HepG2 (cell line): Measurements from ENCODE around the gene ZBTB45. TPM values are rescaled to one million over a fixed set of nuclear protein-coding genes. Genes with fewer than 3 reads are reported as not detected.
A peak's percentile ranks its signal among the peaks of the same experiment; 100 is the strongest.

ENCODE experiments used
- CCAR2 ChIP-seq: fragments of 200-400 bp; formaldehyde crosslinking; optimal IDR thresholded peaks from 2 replicates; pipeline ENCODE3; 2018; ENCODE audit warnings: low read depth, mild to moderate bottlenecking, low read length, moderate library complexity
- FOXP1 ChIP-seq, 2 experiments: fragments of 450-650 bp in 1 of 2; IDR thresholded peaks; 2 replicates each; pipeline ENCODE4 v1.6.1; 2017 to 2018; ENCODE audit warnings: antibody characterized with exemption in 1 of 2
- HMGA1 ChIP-seq: sonication (generic); formaldehyde crosslinking; conservative IDR thresholded peaks from 2 replicates; pipeline ENCODE4 v1.4.0; 2020; ENCODE audit warnings: missing genetic modification reagents
- MED1 ChIP-seq: sonication (generic); formaldehyde crosslinking; IDR thresholded peaks from 2 replicates; pipeline ENCODE4 v1.4.0; 2020; ENCODE audit warnings: missing genetic modification reagents
- NFATC3 ChIP-seq: sonication (generic); formaldehyde crosslinking; IDR thresholded peaks from 2 replicates; pipeline ENCODE4 v1.5.1; 2020; ENCODE audit warnings: mild to moderate bottlenecking, missing genetic modification reagents
- NR2F1 ChIP-seq, 2 experiments: fragments of 450-650 bp in 1 of 2; formaldehyde crosslinking in 1 of 2; IDR thresholded peaks; 2 replicates each; pipeline versions ENCODE4 v1.5.0 to v1.6.1; 2016 to 2020; ENCODE audit warnings: mild to moderate bottlenecking in 1 of 2, missing compliant biosample characterization in 1 of 2, missing genetic modification reagents in 1 of 2, moderate library complexity in 1 of 2
- ONECUT2 ChIP-seq: sonication (generic); formaldehyde crosslinking; IDR thresholded peaks from 2 replicates; pipeline ENCODE4 v1.4.0; 2020; ENCODE audit warnings: missing genetic modification reagents
- TAF15 ChIP-seq: fragments of 200-400 bp; formaldehyde crosslinking; IDR thresholded peaks from one replicate; pipeline ENCODE4 v1.6.1; 2018; ENCODE audit warnings: mild to moderate bottlenecking, low read depth, low read length; ENCODE audit not compliant: poor library complexity, severe bottlenecking
- U2AF2 ChIP-seq: fragments of 200-400 bp; formaldehyde crosslinking; IDR thresholded peaks from 2 replicates; pipeline ENCODE4 v1.6.1; 2017; ENCODE audit warnings: low read depth, mild to moderate bottlenecking, low read length
- ZBTB38 ChIP-seq: sonication (generic); formaldehyde crosslinking; IDR thresholded peaks from 2 replicates; pipeline ENCODE4 v1.5.1; 2020; ENCODE audit warnings: mild to moderate bottlenecking, missing genetic modification reagents
- ZNF432 ChIP-seq: sonication (generic); formaldehyde crosslinking; IDR thresholded peaks from 2 replicates; pipeline ENCODE4 v1.5.0; 2020; ENCODE audit warnings: missing genetic modification reagents, mild to moderate bottlenecking, borderline replicate concordance
- ZNF709 ChIP-seq: sonication (generic); formaldehyde crosslinking; IDR thresholded peaks from 2 replicates; pipeline ENCODE4 v1.5.0; 2020; ENCODE audit warnings: mild to moderate bottlenecking, missing genetic modification reagents
- ZNF749 ChIP-seq: sonication (generic); formaldehyde crosslinking; IDR thresholded peaks from 2 replicates; pipeline ENCODE4 v1.8.0; 2022; ENCODE audit warnings: mild to moderate bottlenecking, missing genetic modification reagents, moderate library complexity, borderline replicate concordance
- polyA plus RNA-seq, 8 experiments: library from polyadenylated mRNA; depleted of rRNA in 3 of 8; stranded (reverse) in 7 of 8; unstranded in 1 of 8; fragments of >200 nt; fragmentation: Illumina TruSeq in 4 of 8; extraction: Trizol in 4 of 8; gene quantifications; 2 replicates each; pipeline versions ENCODE4 v1.2.1 to v1.2.3, GENCODE V29; 2011 to 2016; ENCODE audit warnings: low read depth in 4 of 8, missing spikeins in 1 of 8, mixed read lengths in 1 of 8; ENCODE audit not compliant: insufficient read depth in 1 of 8
- total RNA-seq, 5 experiments: library from RNA; depleted of rRNA; stranded (reverse); fragments of >200 nt; fragmentation: Illumina TruSeq; extraction: Trizol; gene quantifications; 2 replicates each; pipeline ENCODE4 v1.2.3, GENCODE V29; 2016; ENCODE audit warnings: low read depth in 1 of 5
- TF ChIP-seq, protein P1 (sequence below): IDR thresholded peaks from 2 replicates; pipeline ENCODE4 v1.4.0; 2020; ENCODE audit warnings: mild to moderate bottlenecking, missing genetic modification reagents
- TF ChIP-seq, protein P2 (sequence below): sonication (generic); formaldehyde crosslinking; IDR thresholded peaks from 2 replicates; pipeline ENCODE4 v1.9.0; 2021; ENCODE audit warnings: mild to moderate bottlenecking, missing genetic modification reagents
- TF ChIP-seq, protein P3 (sequence below): sonication (generic); formaldehyde crosslinking; IDR thresholded peaks from 2 replicates; pipeline ENCODE4 v1.4.0; 2020; ENCODE audit warnings: missing genetic modification reagents
- TF ChIP-seq, protein P4 (sequence below): IDR thresholded peaks from 2 replicates; pipeline ENCODE4 v1.6.1; 2016; ENCODE audit warnings: mild to moderate bottlenecking, missing biosample characterization, missing genetic modification reagents

Gene ZBTB45
- total and polyA plus RNA-seq, 2 of the 13 experiments (the other 11 are each of a cell fraction or from before 2014, with no cell fraction given): 3.0 to 3.7 TPM

DNA sequence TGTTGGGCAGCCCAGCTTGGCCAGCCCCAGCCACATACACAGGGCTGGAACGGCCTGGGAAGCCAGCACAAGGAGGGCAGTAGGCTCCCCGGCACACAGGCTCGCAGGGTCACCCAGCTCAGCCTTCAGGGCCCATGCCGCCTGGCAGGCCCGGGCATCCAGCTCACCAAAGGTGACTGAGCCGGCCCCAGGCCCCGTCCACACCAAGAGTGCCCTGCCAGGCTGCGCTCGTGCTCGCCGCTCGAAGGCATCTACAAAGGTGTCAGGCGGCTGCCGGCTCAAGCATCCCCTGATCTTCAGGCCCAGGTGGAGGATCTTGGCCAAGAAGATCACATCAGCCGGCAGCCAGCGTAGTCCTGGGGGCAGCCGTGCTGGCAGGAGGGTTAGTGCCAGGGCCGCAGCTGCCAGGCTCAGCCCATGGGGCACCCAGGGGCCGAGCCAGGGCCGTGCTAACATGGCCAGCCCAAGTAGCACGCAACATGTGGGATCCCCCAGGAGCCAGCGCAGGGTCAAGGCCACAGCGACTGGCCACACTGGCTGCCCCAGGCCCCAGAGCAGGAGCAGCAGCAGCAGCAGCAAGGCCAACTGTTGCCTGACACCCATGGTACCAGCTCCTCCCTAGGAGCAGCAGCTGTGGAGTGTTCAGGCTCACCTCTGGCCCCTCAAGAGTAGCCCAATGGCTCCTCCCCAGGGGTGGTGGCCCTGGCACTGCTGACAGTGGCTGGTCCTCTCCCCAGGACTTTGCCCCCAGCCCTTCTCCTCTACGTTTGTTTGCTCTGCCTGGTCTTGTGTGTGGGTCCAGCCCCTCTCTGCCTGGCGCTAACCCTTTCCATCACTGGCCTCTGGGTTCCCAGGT, 8.0 kb downstream of the ZBTB45 start, which contains the start of gene SLC27A5 (continued):
- peak; percentile 61 to 70; a peak in 2 of 4 replicates for TF ChIP-seq NR2F1 (CRISPR knock-in tag; IDR thresholded peaks at IDR 0.05)
- no peak for TF ChIP-seq CCAR2
- no peak for TF ChIP-seq ZNF709 (CRISPR knock-in tag)
- TF ChIP-seq ZBTB38 (CRISPR knock-in tag): no peak
- TF ChIP-seq ZNF749 (CRISPR knock-in tag): peak; percentile 47; the same call in 1 of the 2 replicates
- TF ChIP-seq NFATC3 (CRISPR knock-in tag): no peak
- TF ChIP-seq ZNF432 (CRISPR knock-in tag): no peak
- TF ChIP-seq, protein P1, sequence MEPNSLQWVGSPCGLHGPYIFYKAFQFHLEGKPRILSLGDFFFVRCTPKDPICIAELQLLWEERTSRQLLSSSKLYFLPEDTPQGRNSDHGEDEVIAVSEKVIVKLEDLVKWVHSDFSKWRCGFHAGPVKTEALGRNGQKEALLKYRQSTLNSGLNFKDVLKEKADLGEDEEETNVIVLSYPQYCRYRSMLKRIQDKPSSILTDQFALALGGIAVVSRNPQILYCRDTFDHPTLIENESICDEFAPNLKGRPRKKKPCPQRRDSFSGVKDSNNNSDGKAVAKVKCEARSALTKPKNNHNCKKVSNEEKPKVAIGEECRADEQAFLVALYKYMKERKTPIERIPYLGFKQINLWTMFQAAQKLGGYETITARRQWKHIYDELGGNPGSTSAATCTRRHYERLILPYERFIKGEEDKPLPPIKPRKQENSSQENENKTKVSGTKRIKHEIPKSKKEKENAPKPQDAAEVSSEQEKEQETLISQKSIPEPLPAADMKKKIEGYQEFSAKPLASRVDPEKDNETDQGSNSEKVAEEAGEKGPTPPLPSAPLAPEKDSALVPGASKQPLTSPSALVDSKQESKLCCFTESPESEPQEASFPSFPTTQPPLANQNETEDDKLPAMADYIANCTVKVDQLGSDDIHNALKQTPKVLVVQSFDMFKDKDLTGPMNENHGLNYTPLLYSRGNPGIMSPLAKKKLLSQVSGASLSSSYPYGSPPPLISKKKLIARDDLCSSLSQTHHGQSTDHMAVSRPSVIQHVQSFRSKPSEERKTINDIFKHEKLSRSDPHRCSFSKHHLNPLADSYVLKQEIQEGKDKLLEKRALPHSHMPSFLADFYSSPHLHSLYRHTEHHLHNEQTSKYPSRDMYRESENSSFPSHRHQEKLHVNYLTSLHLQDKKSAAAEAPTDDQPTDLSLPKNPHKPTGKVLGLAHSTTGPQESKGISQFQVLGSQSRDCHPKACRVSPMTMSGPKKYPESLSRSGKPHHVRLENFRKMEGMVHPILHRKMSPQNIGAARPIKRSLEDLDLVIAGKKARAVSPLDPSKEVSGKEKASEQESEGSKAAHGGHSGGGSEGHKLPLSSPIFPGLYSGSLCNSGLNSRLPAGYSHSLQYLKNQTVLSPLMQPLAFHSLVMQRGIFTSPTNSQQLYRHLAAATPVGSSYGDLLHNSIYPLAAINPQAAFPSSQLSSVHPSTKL: no peak
- TF ChIP-seq, protein P2, sequence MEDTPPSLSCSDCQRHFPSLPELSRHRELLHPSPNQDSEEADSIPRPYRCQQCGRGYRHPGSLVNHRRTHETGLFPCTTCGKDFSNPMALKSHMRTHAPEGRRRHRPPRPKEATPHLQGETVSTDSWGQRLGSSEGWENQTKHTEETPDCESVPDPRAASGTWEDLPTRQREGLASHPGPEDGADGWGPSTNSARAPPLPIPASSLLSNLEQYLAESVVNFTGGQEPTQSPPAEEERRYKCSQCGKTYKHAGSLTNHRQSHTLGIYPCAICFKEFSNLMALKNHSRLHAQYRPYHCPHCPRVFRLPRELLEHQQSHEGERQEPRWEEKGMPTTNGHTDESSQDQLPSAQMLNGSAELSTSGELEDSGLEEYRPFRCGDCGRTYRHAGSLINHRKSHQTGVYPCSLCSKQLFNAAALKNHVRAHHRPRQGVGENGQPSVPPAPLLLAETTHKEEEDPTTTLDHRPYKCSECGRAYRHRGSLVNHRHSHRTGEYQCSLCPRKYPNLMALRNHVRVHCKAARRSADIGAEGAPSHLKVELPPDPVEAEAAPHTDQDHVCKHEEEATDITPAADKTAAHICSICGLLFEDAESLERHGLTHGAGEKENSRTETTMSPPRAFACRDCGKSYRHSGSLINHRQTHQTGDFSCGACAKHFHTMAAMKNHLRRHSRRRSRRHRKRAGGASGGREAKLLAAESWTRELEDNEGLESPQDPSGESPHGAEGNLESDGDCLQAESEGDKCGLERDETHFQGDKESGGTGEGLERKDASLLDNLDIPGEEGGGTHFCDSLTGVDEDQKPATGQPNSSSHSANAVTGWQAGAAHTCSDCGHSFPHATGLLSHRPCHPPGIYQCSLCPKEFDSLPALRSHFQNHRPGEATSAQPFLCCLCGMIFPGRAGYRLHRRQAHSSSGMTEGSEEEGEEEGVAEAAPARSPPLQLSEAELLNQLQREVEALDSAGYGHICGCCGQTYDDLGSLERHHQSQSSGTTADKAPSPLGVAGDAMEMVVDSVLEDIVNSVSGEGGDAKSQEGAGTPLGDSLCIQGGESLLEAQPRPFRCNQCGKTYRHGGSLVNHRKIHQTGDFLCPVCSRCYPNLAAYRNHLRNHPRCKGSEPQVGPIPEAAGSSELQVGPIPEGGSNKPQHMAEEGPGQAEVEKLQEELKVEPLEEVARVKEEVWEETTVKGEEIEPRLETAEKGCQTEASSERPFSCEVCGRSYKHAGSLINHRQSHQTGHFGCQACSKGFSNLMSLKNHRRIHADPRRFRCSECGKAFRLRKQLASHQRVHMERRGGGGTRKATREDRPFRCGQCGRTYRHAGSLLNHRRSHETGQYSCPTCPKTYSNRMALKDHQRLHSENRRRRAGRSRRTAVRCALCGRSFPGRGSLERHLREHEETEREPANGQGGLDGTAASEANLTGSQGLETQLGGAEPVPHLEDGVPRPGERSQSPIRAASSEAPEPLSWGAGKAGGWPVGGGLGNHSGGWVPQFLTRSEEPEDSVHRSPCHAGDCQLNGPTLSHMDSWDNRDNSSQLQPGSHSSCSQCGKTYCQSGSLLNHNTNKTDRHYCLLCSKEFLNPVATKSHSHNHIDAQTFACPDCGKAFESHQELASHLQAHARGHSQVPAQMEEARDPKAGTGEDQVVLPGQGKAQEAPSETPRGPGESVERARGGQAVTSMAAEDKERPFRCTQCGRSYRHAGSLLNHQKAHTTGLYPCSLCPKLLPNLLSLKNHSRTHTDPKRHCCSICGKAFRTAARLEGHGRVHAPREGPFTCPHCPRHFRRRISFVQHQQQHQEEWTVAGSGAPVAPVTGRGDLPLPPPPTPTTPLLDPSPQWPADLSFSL (CRISPR knock-in tag): no peak
- TF ChIP-seq, protein P3, sequence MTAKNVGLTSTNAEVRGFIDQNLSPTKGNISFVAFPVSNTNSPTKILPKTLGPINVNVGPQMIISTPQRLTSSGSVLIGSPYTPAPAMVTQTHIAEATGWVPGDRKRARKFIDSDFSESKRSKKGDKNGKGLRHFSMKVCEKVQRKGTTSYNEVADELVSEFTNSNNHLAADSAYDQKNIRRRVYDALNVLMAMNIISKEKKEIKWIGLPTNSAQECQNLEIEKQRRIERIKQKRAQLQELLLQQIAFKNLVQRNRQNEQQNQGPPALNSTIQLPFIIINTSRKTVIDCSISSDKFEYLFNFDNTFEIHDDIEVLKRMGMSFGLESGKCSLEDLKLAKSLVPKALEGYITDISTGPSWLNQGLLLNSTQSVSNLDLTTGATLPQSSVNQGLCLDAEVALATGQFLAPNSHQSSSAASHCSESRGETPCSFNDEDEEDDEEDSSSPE (CRISPR knock-in tag): no peak
- no peak for TF ChIP-seq HMGA1 (CRISPR knock-in tag)
- TF ChIP-seq, protein P4, sequence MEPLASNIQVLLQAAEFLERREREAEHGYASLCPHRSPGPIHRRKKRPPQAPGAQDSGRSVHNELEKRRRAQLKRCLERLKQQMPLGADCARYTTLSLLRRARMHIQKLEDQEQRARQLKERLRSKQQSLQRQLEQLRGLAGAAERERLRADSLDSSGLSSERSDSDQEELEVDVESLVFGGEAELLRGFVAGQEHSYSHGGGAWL (CRISPR knock-in tag): no peak
- no peak for TF ChIP-seq ONECUT2 (CRISPR knock-in tag)
- no peak for TF ChIP-seq U2AF2
- TF ChIP-seq FOXP1 (IDR thresholded peaks at IDR 0.05): no peak
- TF ChIP-seq FOXP1 (CRISPR knock-in tag; IDR thresholded peaks at IDR 0.05): no peak
- TF ChIP-seq TAF15: no peak
- peak; percentile 81 for TF ChIP-seq MED1 (CRISPR knock-in tag)
